Fibroblast of upper back skin (primary cell): ENCODE measurements around the gene TFDP1.

Experiments
- DNase-seq: peaks from one replicate; pipeline ENCODE4 v3.0.0-alpha.2; 2013

The TFDP1 gene, protein sequence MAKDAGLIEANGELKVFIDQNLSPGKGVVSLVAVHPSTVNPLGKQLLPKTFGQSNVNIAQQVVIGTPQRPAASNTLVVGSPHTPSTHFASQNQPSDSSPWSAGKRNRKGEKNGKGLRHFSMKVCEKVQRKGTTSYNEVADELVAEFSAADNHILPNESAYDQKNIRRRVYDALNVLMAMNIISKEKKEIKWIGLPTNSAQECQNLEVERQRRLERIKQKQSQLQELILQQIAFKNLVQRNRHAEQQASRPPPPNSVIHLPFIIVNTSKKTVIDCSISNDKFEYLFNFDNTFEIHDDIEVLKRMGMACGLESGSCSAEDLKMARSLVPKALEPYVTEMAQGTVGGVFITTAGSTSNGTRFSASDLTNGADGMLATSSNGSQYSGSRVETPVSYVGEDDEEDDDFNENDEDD

DNA sequence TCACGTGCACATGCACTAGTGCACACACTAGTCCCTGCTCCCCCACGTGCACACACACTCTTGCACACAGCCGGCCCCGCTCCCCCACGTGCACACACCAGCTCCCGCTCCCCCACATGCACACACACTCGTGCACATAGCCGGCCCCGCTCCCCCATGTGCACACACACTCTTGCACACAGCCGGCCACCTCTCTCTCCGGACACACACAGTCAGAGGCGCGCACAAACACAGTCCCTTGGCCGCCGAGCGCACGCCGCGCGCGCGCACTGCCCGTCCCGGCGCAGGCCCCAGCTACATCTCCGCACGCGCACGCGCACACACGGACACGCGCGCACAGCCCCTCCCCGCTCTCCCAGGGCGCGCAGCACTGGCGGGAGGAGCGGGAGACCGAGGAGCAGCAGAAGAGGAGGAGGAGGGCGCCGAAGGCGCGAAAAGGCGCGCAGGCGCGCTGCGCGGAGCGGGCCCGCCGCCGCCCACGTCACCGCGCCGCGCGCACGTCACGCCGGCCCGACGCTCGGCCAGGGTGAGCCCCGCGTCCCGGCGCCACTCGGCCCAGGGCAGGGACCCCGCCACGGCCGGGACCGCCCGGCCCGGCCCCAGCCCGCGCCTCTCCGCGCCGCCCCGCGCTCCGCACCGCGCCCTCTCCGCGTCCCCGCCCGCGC, at the start of gene TFDP1:
Gene TFDP1, plus strand, starts transcription at position 549 of the 665 bp plus-strand sequence. CDS start 1,085 bp downstream, outside the sequence.
- DNase-seq, result peak; percentile 79

DNA sequence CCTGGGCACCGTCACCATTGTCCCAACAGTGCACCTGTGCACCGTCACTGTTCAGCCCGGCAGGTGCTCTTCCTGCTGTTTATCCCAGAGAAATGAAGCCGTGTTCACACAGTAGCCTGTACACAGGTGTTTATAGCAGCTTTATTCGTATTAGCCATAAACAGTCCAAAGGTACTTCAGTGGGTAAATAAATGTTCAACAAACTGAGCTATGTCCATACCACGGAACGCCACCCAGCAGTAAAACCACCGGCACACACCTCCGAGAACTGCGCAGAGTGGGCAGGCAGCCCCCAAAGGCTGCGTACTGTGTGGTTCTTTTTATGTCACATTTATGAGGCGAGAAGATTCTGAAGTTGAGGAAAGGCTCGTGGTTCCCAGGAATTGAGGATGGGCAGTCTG, 49.2 kb upstream of the TFDP1 start:
- no peak for DNase-seq

DNA sequence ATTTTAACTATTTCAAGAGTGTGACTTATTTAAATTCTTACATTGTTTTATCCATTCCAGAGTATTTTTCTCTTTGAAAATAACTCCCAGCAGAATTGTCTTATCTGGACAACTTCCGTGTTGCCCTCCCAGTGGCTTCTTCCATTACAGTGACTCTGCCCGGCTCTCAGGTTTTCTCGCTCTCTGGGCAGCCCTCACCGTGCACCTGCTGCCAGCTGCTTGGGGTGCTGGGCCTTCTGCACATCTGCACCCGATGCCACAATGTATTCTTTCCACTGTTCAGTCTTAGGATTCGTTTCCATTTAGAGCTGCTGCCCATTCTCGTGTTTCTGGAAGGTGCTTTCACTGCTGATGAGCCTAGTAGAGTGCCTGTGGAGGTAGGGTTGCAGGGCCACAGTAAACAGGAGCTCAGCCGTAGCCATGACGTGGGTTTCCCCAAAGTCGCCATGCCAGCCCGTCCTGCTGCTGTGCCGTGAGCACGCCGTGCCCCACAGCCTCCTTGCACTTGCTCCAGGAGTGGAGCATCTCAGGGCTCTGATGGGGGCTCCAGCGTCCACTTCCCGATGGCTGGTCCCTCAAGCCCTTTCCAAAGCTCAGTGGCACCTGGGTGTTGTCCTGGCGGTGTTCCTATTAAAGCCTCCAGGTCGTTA, 48.0 kb upstream of the TFDP1 start:
- DNase-seq, result no peak

DNA sequence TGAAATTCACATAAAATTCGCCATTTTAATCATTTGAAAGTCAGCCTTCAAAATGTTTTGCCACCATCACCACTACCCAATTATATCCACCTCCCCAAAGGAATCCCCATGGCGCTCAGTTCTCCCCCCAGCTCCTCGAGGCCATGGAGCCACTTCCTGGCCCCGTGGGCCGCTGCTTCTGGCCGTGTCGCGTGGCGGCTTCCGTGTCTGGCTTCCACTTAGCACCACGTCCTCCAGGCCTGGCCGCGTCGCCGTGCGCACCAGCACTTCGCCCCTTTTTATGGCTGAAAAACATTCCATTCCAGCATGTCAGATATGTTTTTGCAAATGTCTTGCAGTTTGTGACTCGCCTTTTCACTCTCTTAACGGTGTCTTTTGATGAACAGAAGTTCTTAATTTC, 47.3 kb upstream of the TFDP1 start:
- no peak for DNase-seq

DNA sequence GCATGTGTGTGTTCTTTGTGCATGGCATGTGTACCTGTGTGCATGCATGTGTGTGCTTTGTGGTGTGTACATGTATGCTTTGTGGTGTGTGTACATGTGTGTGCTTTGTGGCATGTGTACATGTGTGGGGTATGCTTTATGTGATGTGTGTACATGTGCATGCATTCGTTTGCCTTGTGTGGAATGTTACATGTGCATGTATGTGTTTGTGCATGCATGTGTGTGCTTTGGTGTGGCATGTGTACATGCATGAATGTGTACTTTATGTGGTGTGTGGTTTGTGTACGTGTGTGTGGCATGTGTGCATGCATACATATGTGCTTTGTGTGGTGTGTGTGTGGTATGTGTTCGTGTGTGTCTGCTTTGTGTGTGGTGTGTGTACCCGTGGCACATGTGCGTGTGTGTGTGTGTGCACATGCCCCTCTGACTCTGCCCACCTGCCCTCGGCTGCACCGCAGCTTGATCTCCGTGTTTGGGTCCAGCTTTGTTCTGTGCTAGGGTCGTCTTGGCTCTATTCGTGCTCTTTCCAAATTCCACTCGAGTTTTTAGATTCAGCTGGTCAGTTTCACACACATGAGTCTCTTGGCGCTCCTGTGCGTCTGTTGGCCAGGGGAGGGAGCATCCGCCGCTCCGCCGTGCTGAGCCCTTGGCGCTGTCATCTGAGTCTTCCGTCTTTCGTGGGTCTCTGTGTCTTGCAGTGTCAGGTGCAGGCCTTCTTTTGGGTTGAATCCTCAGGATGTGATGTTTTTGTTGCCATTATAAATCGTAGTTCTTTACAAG, 46.5 kb upstream of the TFDP1 start:
- no peak for DNase-seq

DNA sequence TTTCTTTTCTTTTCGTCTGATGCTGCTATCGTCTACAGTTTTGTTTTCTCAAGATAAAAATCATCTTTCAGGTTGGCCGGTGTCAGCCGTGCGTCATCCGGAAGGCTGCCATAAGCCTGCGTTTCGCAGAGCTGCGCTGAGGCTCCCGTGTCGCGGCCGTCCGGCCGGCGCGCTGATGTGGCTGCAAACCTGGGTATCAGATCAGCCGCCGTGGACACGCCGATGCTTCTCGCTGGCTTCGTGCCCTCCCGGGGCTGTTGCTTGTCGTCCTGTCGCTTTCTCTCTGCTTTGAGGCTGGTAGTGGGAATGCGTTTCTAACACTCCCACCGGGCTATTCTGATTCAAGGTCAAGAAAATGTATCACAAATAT, 45.9 kb upstream of the TFDP1 start:
- no peak for DNase-seq

DNA sequence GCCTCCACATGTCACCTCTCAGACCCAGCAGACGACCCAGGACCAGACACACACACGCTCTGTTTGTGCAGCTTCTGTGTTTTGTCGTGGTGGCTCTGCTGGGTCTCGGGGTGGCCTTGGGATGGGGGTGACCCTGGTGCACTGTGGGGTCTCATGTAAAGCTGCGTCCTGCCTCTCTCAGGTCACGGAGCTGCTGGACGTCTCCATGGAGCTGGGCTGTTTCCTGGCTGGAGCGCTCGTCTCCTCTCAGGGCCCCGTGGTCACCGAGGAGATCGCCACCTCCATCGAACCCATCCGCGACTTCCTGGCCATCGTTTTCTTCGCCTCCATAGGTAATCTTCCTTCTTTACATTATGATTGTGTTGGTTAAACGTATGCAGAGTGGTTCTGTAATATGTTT, 45.4 kb upstream of the TFDP1 start:
- no peak for DNase-seq

DNA sequence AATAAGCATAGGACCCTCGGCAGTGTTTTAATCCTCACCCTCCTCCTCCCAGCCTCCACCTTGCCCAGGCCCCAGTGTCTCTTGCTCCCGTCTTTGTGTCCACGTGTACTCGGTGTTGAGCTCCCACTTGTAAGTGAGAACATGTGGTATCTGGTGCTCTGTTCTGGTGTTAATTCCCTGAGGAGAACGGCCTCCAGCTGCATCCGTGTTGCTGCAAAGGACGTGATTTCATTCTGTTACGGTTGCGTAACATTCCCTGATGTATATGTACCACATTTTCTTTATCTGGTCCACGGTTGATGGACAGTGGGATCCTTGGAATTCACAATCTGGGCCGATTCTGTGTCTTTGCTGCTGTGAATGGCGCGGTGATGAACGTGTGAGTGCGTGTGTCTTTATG, 44.7 kb upstream of the TFDP1 start:
- DNase-seq, result peak; percentile 43

DNA sequence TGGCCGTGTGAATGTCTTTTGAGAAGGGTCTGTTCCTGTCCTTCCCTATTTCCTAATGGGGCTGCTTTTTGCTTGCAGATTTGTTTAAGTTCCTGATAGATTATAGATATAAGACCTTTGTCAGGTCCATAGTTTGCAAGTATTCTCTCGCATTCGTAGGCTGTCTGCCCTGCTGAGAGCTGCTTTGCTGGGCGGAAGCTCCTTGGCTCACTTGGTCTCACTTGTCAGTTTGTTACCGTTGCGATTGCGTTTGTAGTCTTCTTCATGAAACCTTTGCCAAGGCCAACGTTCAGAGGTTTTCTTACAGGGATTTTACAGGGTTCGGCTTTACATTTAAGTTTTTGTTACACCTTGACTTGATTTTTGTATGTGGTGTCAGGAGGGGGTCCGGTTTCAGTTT, 44.0 kb upstream of the TFDP1 start:
- no peak for DNase-seq

DNA sequence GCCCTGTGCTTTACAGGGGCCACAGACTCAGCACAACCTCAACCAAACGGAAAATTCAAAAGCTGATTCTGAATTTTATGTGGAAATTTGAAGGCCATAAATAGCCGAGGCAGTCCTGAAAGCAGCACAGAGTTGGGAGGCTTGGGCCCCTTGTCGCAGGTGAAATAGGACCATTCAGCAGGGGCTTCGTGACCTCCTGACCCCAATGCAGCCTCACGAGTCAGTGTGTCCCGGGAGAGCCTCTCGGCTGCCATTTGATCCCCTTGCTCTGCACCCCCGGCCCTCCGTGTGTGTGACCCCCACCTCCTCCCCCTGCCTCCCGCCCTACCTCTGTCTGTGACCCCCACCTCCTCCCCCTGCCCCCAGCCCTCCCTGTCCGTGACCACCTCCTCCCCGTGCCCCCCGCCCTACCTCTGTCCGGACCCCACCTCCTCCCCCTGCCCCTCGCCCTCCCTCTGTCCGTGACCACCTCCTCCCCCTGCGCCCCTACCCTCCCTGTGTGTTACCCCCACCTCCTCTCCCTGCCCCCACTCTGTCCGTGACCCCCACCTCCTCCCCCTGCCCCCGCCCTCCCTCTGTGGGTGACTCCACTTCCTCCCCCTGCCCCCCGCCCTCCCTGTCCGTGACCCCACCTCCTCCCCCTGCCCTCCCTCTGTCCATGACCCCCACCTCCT, 41.7 kb upstream of the TFDP1 start:
- DNase-seq, result no peak

DNA sequence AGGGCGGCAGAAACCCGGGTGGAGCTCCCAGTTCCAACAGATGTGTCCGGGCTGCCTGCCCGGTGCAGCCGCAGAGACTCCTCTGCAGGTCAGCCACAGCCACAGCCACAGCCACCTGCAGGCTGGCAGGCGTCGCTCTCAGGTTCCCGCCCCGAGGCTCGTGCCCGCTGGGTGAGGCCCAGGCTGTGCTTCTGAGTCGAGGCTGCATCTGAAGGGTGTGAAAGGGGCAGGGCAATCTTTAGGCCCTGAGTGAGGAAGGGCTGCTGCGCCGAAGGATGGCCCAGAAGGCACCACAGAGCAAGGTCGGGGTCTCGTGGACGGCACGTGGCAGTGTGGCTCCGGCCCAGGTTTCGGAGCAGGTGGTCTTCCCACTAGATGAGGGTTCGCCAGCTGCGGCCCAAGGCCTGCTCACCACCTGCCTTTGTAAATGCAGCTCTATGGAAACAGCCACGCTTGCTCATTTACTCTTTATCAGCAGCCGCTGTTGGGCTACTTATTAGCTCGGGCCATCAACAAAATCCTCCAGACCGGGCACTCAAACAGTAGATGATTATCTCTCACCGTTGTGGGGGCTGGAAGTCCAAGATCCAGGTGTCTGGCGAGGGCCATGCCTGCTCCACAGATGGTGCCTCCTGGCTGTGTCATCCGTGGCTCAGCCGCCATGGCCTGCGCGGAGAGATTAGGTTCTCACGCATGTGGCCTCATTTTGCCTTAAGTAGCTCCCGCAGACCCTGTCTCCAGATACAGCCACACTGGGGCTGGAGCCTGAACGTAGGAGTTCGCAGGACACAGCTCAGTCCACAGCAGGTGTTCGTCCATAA, 40.3 kb upstream of the TFDP1 start:
- no peak for DNase-seq

DNA sequence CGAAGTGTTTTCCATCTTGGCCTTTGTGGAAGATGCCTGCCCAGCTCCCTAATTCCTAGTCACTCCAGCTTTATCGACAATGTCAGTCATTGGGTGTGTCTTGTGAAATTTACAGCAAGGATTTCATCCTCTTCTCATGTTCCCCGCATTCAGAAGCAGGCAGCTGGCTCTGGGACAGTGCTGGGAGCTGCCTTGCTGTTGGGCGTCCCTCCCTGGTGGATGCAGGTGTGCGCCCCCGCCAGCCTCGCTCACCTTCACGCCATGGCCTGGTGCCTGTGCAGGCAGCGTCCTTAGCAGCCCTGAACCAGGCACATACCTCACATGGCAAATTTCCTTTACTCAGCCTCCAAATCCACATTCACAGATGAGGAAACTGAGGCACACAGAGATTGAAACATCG, 39.7 kb upstream of the TFDP1 start:
- DNase-seq, result no peak

DNA sequence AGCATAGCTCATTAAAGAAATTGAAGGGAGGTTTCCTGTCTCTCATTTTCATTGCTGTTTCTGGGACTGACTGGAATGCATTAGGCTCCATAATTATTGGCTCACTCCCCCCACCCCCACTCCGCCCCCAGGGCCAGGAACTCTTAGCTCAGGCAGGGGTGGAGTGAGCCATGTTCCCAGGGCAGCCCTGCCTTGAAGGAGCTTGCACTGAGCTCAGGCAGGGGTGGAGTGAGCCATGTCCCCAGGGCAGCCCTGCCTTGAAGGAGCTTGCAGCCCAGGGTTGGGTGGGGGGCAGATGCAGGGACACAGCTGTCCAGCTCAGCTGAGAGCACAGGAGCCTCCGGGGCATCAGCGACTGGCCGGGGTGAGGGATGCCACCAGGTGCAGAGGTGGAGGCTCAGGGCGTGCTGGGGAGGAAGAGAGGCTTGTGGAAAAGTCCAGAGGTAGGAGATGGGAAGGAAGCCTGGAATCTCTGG, 39.1 kb upstream of the TFDP1 start:
- peak; percentile 41 for DNase-seq

DNA sequence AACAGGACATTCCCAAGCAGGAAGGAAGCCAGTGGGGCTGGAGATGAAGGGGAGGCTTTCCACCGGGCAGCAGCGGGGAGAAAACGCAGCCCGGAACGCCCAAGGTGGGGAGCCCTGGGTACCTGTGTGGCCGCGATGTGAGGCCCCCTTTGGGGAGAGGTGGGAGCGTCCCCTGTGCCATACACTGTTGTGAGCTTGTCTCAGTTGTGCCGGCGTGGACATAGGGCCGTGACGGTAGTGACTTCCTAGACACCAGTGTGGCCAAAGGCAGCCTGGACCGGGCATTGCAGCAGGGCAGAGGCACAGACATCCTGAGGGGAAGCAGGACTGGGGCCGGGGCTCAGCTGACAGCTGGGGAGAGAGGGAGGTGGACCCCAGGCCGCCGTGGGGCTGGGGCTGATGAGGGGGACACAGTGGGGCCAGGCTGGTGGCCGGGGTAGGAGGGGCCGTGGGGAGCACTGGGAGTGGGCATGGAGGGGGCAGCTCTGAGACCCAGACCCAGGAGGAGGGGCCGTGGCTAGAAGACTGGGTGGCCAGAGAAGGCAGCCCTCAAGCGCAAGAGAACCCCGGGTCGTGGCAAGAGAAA, 38.5 kb upstream of the TFDP1 start:
- DNase-seq, result no peak

DNA sequence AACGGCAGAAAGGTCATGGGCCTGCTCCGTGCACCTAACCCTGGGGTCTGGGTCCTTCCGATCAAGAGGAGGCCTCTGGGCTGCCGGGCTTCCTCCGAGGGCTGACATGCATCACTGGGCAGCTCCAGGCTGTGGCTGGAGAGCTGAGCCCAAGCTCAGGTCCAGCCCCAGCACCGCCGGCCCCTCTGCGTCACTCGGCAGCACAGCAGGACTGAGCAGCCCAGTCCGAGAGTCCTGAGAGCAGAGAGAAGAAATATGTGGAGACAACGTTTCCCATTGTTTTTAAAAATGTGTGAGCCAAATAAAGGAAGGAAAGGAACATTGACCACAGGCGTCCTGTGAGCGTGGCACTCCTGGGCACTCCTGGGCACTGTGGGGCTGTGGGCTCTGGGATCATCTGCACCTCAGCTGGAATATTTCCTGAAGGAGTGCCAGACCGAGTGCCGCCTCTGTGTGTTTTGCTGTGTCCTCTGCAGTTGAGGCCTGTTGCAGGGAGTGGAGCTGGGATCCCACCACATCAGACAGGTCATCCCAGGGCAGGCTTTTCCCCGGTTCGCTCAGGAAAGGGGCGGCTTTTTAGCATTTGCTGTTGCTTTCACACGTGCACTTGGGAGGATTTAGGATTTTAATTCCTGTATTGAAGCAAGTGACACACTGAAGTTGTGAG, 37.8 kb upstream of the TFDP1 start:
- DNase-seq, result no peak

DNA sequence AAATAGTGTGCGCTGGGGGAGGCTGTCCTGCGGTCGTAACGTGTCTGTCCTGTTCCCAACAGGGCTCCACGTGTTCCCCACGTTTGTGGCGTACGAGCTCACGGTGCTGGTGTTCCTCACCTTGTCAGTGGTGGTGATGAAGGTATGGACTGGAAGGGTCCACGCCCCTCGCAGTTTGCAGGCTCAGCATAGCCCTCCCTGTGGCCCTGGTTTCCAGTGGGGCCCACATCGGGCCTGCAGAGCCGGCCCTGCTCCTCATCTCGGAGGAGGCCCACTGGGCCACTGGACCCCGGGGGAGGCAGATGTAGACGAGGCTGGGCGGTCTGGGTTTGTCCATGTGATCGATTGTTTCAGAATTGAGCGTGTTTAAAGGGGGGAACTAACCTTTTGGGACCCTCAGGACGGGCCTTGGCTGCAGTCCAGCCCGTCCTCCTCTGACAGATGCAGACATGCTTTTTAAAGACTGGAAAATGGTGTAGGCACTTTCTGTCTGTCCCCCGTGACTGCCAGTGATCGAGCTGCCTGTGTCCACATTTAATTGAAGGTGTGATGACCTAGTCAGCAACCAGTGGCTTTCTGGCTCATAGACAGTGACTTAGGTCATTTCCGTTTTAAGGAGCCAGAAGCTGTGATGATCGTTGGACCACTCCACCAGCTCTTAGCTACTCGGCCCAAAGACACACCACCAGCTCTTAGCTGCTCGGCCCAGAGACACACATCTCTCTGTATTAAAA, 37.1 kb upstream of the TFDP1 start:
- no peak for DNase-seq

DNA sequence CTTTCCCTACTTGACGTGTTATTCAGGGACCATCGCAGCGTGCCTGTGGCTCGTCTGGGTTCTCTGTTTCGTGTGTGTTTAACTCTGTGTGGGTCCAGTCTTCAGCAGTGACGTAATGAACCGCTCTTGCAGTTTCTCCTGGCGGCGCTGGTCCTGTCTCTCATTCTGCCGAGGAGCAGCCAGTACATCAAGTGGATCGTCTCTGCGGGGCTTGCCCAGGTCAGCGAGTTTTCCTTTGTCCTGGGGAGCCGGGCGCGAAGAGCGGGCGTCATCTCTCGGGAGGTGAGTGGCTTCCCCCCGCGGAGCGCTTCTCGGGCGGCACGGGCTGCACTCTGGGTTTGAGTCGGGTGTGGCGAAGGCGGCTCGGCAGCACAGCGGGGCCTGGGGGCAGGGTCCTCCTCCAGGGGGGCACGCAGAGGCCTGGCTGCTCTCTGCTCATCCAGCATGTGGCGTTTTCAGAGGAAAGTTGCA, 36.3 kb upstream of the TFDP1 start:
- DNase-seq, result peak; percentile 43

DNA sequence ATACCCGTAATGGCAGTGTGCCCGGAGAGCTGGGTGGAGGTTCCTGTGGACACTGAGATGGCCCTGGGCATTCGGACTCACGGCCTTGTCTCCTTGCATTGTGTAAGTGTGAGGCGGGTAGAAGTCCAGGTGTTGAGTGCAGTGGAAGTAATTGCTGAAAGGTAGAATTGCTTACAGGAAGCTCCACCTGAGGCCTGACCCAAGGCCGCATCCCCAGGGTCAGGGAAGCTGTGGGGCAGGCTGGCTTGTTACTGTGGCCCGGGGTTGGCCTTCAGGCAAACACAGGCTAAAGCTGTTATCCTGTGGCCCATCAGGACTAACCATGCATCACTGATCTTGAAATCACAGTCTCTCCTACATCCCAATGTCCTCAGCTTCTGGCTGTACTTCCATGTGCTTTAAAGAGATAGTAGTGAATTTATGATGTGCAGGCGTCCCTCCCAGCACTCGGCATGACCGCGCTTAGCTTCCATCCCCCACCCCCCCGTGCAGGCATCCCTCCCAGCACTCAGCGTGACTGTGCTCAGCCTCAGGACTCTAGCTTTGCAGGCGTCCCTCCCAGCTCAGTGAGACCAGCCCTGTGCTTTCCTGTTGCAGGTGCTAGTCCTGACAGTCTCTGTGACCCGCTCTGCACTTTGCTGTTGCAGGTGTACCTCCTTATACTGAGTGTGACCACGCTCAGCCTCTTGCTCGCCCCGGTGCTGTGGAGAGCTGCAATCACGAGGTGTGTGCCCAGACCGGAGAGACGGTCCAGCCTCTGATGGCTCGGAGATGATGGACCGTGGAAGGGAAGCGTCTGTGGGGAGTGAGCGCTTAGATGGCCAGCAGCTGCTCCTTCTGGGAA, 35.6 kb upstream of the TFDP1 start:
- no peak for DNase-seq

DNA sequence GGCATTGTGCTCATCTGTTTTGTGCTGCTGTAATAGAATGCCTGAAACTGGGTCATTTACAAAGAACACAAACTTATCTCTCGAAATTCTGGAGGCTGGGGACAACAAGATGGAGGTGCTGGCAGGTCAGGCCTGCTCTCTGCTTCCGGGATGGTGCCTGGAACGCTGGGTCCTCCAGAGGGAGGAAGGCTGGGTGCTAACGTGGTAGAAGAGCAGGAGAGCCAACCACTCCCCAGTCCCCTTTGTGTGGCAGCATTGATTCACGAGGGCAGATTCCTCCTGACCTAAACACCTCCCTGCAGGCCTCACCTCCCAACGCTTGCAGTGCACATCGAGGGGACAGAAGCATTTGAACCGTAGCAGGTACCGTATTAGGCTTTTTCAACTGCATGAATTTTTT, 34.1 kb upstream of the TFDP1 start:
- DNase-seq, result no peak
